Transverse colon (tissue), 4 donors: Measurements from ENCODE around the gene CDH22.

ENCODE experiments used
- CTCF ChIP-seq, 5 experiments: fragments of 200-600 bp in 3 of 5; fragments of 450-650 bp in 2 of 5; sonication (generic) in 3 of 5; IDR thresholded peaks; 1 replicate in 2 of 5; 2 replicates in 3 of 5; pipeline ENCODE4 v1.5.1; 2016 to 2017; ENCODE audit warnings: antibody characterized with exemption in 5 of 5, inconsistent platforms in 3 of 5, mild to moderate bottlenecking in 2 of 5, moderate library complexity in 1 of 5
- EP300 ChIP-seq: sonication (generic); formaldehyde crosslinking; IDR thresholded peaks from one replicate; pipeline ENCODE4 v1.6.1; 2017; ENCODE audit warnings: antibody characterized with exemption, low read depth
- POLR2A ChIP-seq: fragments of 450-650 bp; IDR thresholded peaks from one replicate; pipeline ENCODE4 v1.6.1; 2016; ENCODE audit warnings: antibody characterized with exemption, mild to moderate bottlenecking, moderate library complexity
- POLR2AphosphoS5 ChIP-seq, 3 donors: sonication (generic); formaldehyde crosslinking; IDR thresholded peaks; one replicate each; pipeline ENCODE4 v1.6.1; 2016; ENCODE audit warnings: antibody characterized with exemption in 3 of 3

GRCh38 chr20:46332373-46333160 is 24.3 kb upstream of the CDH22 start:
- no peak for TF ChIP-seq POLR2A
- TF ChIP-seq EP300: no peak
- TF ChIP-seq POLR2AphosphoS5 (IDR thresholded peaks at IDR 0.05): no peak
- TF ChIP-seq CTCF (IDR thresholded peaks at IDR 0.05): no peak
